ENCODE measurements around the gene FAF1. TPM values are rescaled to one million over a fixed set of nuclear protein-coding genes. Genes with fewer than 3 reads are reported as not detected.
A peak's percentile ranks its signal among the peaks of the same experiment; 100 is the strongest.

The FAF1 gene
- total and polyA plus RNA-seq, 2 donors (not counting 3 experiments of a cell fraction or from before 2014, with no cell fraction given): 9.0 to 57.6 TPM

DNA sequence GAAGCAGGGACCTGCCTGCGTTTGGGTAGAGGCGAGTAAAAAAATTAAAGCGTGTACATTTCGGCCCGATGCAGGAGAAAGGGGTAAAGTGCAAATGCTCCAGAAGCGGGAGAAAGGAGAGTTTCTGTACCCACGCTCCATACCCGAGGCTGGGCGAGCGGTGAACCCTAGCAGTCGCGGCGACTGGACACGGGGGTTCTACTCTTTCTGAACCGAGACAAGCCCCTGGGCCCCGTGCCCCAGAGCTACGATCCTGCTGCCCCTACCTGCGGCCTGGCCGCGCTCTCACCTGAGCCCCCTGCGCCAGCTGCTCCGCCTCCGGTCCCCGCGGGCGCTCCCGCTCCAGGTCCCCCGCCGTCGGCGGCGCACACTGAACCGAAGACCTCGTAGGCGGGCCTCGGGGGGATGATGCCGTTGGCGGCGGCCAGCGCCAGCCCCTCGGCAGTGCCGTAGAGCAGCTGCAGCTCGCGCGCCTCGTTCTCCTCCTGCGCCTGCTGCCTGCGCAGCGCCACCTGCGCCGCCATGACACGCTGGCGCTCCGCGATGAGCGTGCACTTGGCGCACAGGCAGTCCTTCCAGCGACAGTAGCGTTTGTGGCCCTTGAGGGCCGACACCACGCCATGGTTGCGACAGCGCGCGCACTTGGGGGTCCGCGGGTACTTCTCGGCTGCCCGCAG, 539.2 kb downstream of the FAF1 start:
- H4K20me1 ChIP-seq (replicated peaks; ENCODE audit: control insufficient read depth, extremely low read depth, insufficient read depth, low read length): no peaks in the 10 kb centered on the region
- no peak overlapping the region for H3K27ac ChIP-seq (ENCODE audit: insufficient read depth, low read depth, low read length)
- peaks cover 84 to 100% of the 10 kb centered on the region in 2 experiments for H3K27me3 ChIP-seq (ENCODE audit: control insufficient read depth in 2 of 2, insufficient read depth in 2 of 2, low read length in 2 of 2)
- dilution Hi-C loops (cut with MboI; ENCODE audit: extremely low pct_ligation_motif_present, low sequenced_read_pairs) (no loop called here), intact Hi-C loops (cut with micrococcal nuclease) (no loop called here)
- H2AFZ ChIP-seq (ENCODE audit: low read depth, low read length): peak overlapping the region; percentile 16
- ChIA-PET CTCF (no interaction called here), POLR2A (no interaction called here)
- H3K4me2 ChIP-seq (ENCODE audit: insufficient read depth, low read length): no peak overlapping the region
- no TSS peak for BruUV-seq (replicated peaks)
- FAIRE-seq (no peak), DNase-seq (ENCODE audit: low read depth, low spot score) (no peak)
- no peak overlapping the region for H3K9ac ChIP-seq (replicated peaks; ENCODE audit: extremely low read depth, insufficient read depth, low read length)
- no peaks in the 10 kb centered on the region for H3K79me2 ChIP-seq (ENCODE audit: control insufficient read depth, insufficient read depth, low read length)
- no peak for TF ChIP-seq POLR2A (IDR thresholded peaks at IDR 0.05; ENCODE audit: low read depth, low read length)
- TF ChIP-seq POLR2AphosphoS5 (IDR thresholded peaks at IDR 0.05; ENCODE audit: insufficient read depth, low read depth, low read length): no peak
- TF ChIP-seq JUN (IDR thresholded peaks at IDR 0.05; ENCODE audit: borderline replicate concordance, insufficient read depth, insufficient read length, low read depth): no peak
- TF ChIP-seq, protein P1, sequence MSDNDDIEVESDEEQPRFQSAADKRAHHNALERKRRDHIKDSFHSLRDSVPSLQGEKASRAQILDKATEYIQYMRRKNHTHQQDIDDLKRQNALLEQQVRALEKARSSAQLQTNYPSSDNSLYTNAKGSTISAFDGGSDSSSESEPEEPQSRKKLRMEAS (IDR thresholded peaks at IDR 0.05; ENCODE audit: insufficient read depth, insufficient read length): no peak
- peak; percentile 100 for TF ChIP-seq EZH2 (IDR thresholded peaks at IDR 0.05; ENCODE audit: borderline replicate concordance, low read depth, low read length, severe bottlenecking)
- no peaks in the 10 kb centered on the region for H3K9me3 ChIP-seq (replicated peaks; ENCODE audit: control insufficient read depth, insufficient read depth, low read length)
- H3K36me3 ChIP-seq (ENCODE audit: control insufficient read depth in 2 of 2, extremely low read depth in 1 of 2, insufficient read depth in 2 of 2, low read length in 2 of 2): no peaks in the 10 kb centered on the region
- H3K9me1 ChIP-seq (replicated peaks; ENCODE audit: control insufficient read depth, extremely low read depth, insufficient read depth, low read length): no peaks in the 10 kb centered on the region
- H3K4me3 ChIP-seq (replicated peaks in 1 of 3; ENCODE audit: insufficient read depth in 1 of 3, low read depth in 1 of 3, low read length in 3 of 3): no peak overlapping the region
- H3K4me1 ChIP-seq (ENCODE audit: control insufficient read depth, extremely low read depth, insufficient read depth, low read length): peaks cover 3% of the 10 kb centered on the region

DNA sequence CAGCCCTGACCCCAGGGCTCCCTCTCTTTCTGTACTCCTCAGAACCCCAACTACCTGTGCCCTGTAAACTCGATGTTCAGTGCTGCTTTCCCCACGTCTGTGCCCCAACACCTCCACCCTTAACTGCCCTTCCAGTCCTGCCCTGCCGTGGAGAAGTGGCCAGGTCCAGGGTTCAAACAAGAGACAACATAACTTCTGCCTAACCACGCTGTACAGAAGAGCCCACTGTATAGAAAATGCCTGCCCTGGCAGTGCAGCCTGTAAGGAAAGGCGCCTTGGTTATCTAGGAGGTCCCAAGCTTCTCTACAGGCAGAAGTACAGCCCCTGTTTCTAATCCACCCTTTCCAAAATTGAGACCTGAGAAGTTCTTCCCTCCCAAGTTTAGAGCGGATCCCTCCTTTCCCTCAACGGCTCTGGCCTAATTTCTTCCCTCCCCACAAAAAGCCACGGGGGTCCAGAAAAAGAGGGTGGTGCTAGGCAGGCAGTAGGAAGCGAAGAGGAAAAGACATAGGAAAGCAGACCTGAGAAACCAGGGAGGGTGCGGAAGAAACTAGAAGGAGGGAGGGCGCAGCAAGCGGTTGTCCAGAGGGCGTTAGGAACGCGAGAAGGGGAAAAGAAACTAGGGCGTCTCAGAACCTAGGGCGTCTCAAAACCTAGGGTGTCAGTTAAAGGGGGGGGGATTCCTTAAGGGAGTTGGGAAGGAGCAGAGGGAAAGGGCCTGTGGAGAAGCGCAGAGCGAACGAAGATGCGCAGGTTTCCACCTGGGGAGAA, 540.0 kb downstream of the FAF1 start:
- intact Hi-C loops (cut with micrococcal nuclease) (loop anchor here (1.0 kb wide), 1 partner anchor 185 kb away; no protein-coding TSS in a partner anchor), dilution Hi-C loops (cut with MboI; ENCODE audit: extremely low pct_ligation_motif_present, low sequenced_read_pairs) (no loop called here)
- H3K9me3 ChIP-seq (replicated peaks; ENCODE audit: control insufficient read depth, insufficient read depth, low read length): no peaks in the 10 kb centered on the region
- DNase-seq (ENCODE audit: low read depth, low spot score) (no peak), FAIRE-seq (no peak)
- no peak overlapping the region for H3K4me3 ChIP-seq (replicated peaks in 1 of 3; ENCODE audit: insufficient read depth in 1 of 3, low read depth in 1 of 3, low read length in 3 of 3)
- peaks cover 84 to 100% of the 10 kb centered on the region in 2 experiments for H3K27me3 ChIP-seq (ENCODE audit: control insufficient read depth in 2 of 2, insufficient read depth in 2 of 2, low read length in 2 of 2)
- no peak overlapping the region for H3K9ac ChIP-seq (replicated peaks; ENCODE audit: extremely low read depth, insufficient read depth, low read length)
- no peaks in the 10 kb centered on the region for H3K79me2 ChIP-seq (ENCODE audit: control insufficient read depth, insufficient read depth, low read length)
- BruUV-seq (replicated peaks): no TSS peak
- no peak overlapping the region for H3K27ac ChIP-seq (ENCODE audit: insufficient read depth, low read depth, low read length)
- H3K4me1 ChIP-seq (ENCODE audit: control insufficient read depth, extremely low read depth, insufficient read depth, low read length): peaks cover 3% of the 10 kb centered on the region
- H3K36me3 ChIP-seq (ENCODE audit: control insufficient read depth in 2 of 2, extremely low read depth in 1 of 2, insufficient read depth in 2 of 2, low read length in 2 of 2): no peaks in the 10 kb centered on the region
- no peaks in the 10 kb centered on the region for H3K9me1 ChIP-seq (replicated peaks; ENCODE audit: control insufficient read depth, extremely low read depth, insufficient read depth, low read length)
- ChIA-PET POLR2A (no interaction called here), CTCF (no interaction called here)
- H3K4me2 ChIP-seq (ENCODE audit: insufficient read depth, low read length): no peak overlapping the region
- no peak overlapping the region for H2AFZ ChIP-seq (ENCODE audit: low read depth, low read length)
- no peak for TF ChIP-seq FOS (IDR thresholded peaks at IDR 0.05; ENCODE audit: borderline replicate concordance, insufficient read depth, low read length)
- no peak for TF ChIP-seq MYC (IDR thresholded peaks at IDR 0.05; ENCODE audit: low read depth, low read length)
- TF ChIP-seq POLR2A (IDR thresholded peaks at IDR 0.05; ENCODE audit: low read depth, low read length): no peak
- no peak for TF ChIP-seq JUN (IDR thresholded peaks at IDR 0.05; ENCODE audit: borderline replicate concordance, insufficient read depth, insufficient read length, low read depth)
- TF ChIP-seq POLR2AphosphoS5 (IDR thresholded peaks at IDR 0.05; ENCODE audit: insufficient read depth, low read depth, low read length): no peak
- no peak for TF ChIP-seq GATA2 (IDR thresholded peaks at IDR 0.05; ENCODE audit: insufficient read depth, insufficient read length, low read depth, low read length)
- TF ChIP-seq, protein P1 (IDR thresholded peaks at IDR 0.05; ENCODE audit: insufficient read depth, insufficient read length): no peak
- no peak for TF ChIP-seq EZH2 (IDR thresholded peaks at IDR 0.05; ENCODE audit: borderline replicate concordance, low read depth, low read length, severe bottlenecking)
- TF ChIP-seq, protein P2, sequence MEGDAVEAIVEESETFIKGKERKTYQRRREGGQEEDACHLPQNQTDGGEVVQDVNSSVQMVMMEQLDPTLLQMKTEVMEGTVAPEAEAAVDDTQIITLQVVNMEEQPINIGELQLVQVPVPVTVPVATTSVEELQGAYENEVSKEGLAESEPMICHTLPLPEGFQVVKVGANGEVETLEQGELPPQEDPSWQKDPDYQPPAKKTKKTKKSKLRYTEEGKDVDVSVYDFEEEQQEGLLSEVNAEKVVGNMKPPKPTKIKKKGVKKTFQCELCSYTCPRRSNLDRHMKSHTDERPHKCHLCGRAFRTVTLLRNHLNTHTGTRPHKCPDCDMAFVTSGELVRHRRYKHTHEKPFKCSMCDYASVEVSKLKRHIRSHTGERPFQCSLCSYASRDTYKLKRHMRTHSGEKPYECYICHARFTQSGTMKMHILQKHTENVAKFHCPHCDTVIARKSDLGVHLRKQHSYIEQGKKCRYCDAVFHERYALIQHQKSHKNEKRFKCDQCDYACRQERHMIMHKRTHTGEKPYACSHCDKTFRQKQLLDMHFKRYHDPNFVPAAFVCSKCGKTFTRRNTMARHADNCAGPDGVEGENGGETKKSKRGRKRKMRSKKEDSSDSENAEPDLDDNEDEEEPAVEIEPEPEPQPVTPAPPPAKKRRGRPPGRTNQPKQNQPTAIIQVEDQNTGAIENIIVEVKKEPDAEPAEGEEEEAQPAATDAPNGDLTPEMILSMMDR (IDR thresholded peaks at IDR 0.05; ENCODE audit: extremely low read depth in 1 of 2, insufficient read depth in 1 of 2, low read depth in 1 of 2, low read length in 2 of 2): no peak
- H4K20me1 ChIP-seq (replicated peaks; ENCODE audit: control insufficient read depth, extremely low read depth, insufficient read depth, low read length): no peaks in the 10 kb centered on the region
